H9 (cell line): ENCODE results near the gene ANKMY2. TPM values are rescaled to one million over a fixed set of nuclear protein-coding genes. Genes with fewer than 3 reads are reported as not detected.

Source experiments
- DNase-seq: peaks from one replicate; pipeline ENCODE4 v3.0.0-alpha.2; 2017
- H2AFZ ChIP-seq: one replicate; pipeline ENCODE4 v1.6.1; 2013; ENCODE audit warnings: mild to moderate bottlenecking, low read length, control low read depth, moderate library complexity
- H2AK5ac ChIP-seq: 2 replicates; pipeline ENCODE4 v1.6.1; 2013; ENCODE audit warnings: low read length, control low read depth, mixed read lengths; ENCODE audit not compliant: insufficient read length
- H2BK120ac ChIP-seq: one replicate; pipeline ENCODE4 v1.6.1; 2013; ENCODE audit warnings: low read depth, mild to moderate bottlenecking, low read length, control low read depth, inconsistent platforms; ENCODE audit not compliant: poor library complexity, severe bottlenecking
- H2BK12ac ChIP-seq: 2 replicates; pipeline ENCODE4 v1.6.1; 2013; ENCODE audit warnings: low read length, control low read depth, mixed read lengths, low read depth; ENCODE audit not compliant: insufficient read length
- H2BK15ac ChIP-seq: 2 replicates; pipeline ENCODE4 v1.6.1; 2013; ENCODE audit warnings: low read depth, low read length, control low read depth
- H2BK20ac ChIP-seq: one replicate; pipeline ENCODE4 v1.6.1; 2013; ENCODE audit warnings: low read depth, mild to moderate bottlenecking, low read length, control low read depth, inconsistent platforms; ENCODE audit not compliant: poor library complexity, severe bottlenecking
- H2BK5ac ChIP-seq: 2 replicates; pipeline ENCODE4 v1.6.1; 2013; ENCODE audit warnings: low read length, control low read depth, mixed read lengths; ENCODE audit not compliant: insufficient read length
- H3K14ac ChIP-seq: 2 replicates; pipeline ENCODE4 v1.6.1; 2013; ENCODE audit warnings: low read length, control low read depth; ENCODE audit not compliant: insufficient read depth
- H3K18ac ChIP-seq: 2 replicates; pipeline ENCODE4 v1.6.1; 2013; ENCODE audit warnings: low read depth, mild to moderate bottlenecking, mixed read lengths, low read length, control low read depth; ENCODE audit not compliant: insufficient read length
- H3K23ac ChIP-seq: 2 replicates; pipeline ENCODE4 v1.6.1; 2013; ENCODE audit warnings: low read length, control low read depth, mixed read lengths, low read depth; ENCODE audit not compliant: insufficient read length
- H3K23me2 ChIP-seq: 2 replicates; pipeline ENCODE4 v1.6.1; 2013; ENCODE audit warnings: low read depth, mild to moderate bottlenecking, mixed read lengths, low read length, control low read depth; ENCODE audit not compliant: insufficient read length, poor library complexity, severe bottlenecking
- H3K27ac ChIP-seq: 2 replicates; pipeline ENCODE4 v1.5.1; 2013; ENCODE audit warnings: low read length, control low read depth, mixed read lengths, low read depth; ENCODE audit not compliant: insufficient read length
- H3K27me3 ChIP-seq: 2 replicates; pipeline ENCODE4 v1.6.1; 2013; ENCODE audit warnings: low read length, control low read depth, inconsistent platforms; ENCODE audit not compliant: insufficient read depth
- H3K4ac ChIP-seq: 2 replicates; pipeline ENCODE4 v1.6.1; 2013; ENCODE audit warnings: low read depth, mild to moderate bottlenecking, control low read depth, inconsistent platforms, low read length, moderate library complexity
- H3K4me1 ChIP-seq: 2 replicates; pipeline ENCODE4 v1.6.1; 2013; ENCODE audit warnings: low read length, control low read depth, inconsistent platforms; ENCODE audit not compliant: insufficient read depth
- H3K4me2 ChIP-seq: 2 replicates; pipeline ENCODE4 v1.6.1; 2013; ENCODE audit warnings: low read length, control low read depth, mixed read lengths; ENCODE audit not compliant: insufficient read length, insufficient read depth
- H3K56ac ChIP-seq: 2 replicates; pipeline ENCODE4 v1.6.1; 2013; ENCODE audit warnings: low read depth, mild to moderate bottlenecking, mixed read lengths, low read length, control low read depth; ENCODE audit not compliant: insufficient read length
- H3K79me1 ChIP-seq: 2 replicates; pipeline ENCODE4 v1.6.1; 2013; ENCODE audit warnings: low read depth, mild to moderate bottlenecking, moderate library complexity, low read length, control low read depth, inconsistent platforms; ENCODE audit not compliant: insufficient read depth, poor library complexity, severe bottlenecking
- H3K79me2 ChIP-seq: 2 replicates; pipeline ENCODE4 v1.6.1; 2013; ENCODE audit warnings: low read length, control low read depth, inconsistent platforms; ENCODE audit not compliant: insufficient read depth
- H3K9ac ChIP-seq: 2 replicates; pipeline ENCODE4 v1.6.1; 2013; ENCODE audit warnings: low read length, control low read depth, mixed read lengths; ENCODE audit not compliant: insufficient read length; ENCODE audit errors: extremely low read depth
- H3K9me3 ChIP-seq: one replicate; pipeline ENCODE4 v1.6.1; 2013; ENCODE audit warnings: low read depth, low read length, inconsistent platforms; ENCODE audit not compliant: control insufficient read depth
- H3T11ph ChIP-seq: one replicate; pipeline ENCODE4 v1.6.1; 2013; ENCODE audit warnings: mild to moderate bottlenecking, low read length, control low read depth, inconsistent platforms
- H4K20me1 ChIP-seq: one replicate; pipeline ENCODE4 v1.6.1; 2013; ENCODE audit not compliant: control insufficient read depth, insufficient read length, insufficient read depth
- H4K5ac ChIP-seq: 2 replicates; pipeline ENCODE4 v1.6.1; 2013; ENCODE audit warnings: low read depth, mild to moderate bottlenecking, mixed read lengths, low read length, control low read depth; ENCODE audit not compliant: insufficient read length
- H4K8ac ChIP-seq: replicated peaks from 2 replicates; pipeline ENCODE4 v1.6.1; 2013; ENCODE audit warnings: low read length, control low read depth, mixed read lengths, low read depth; ENCODE audit not compliant: insufficient read length
- H4K91ac ChIP-seq: 2 replicates; pipeline ENCODE4 v1.6.1; 2013; ENCODE audit warnings: low read depth, mild to moderate bottlenecking, moderate library complexity, mixed read lengths, low read length, control low read depth; ENCODE audit not compliant: insufficient read length
- H3K27ac Mint-ChIP-seq, 3 experiments: 2 replicates in 2 of 3; 3 replicates in 1 of 3; pipeline ENCODE4 v1.8.0; 2020 to 2021; ENCODE audit warnings: mixed read lengths in 3 of 3, mild to moderate bottlenecking in 1 of 3, moderate library complexity in 1 of 3
- H3K27me3 Mint-ChIP-seq: 2 replicates; pipeline ENCODE4 v1.8.0; 2021; ENCODE audit warnings: low read depth, mild to moderate bottlenecking, moderate library complexity, mixed read lengths
- H3K36me3 Mint-ChIP-seq, 3 experiments: 2 replicates in 2 of 3; 3 replicates in 1 of 3; pipeline ENCODE4 v1.8.0; 2020 to 2021; ENCODE audit warnings: low read depth in 3 of 3, mixed read lengths in 3 of 3; ENCODE audit not compliant: insufficient read depth in 1 of 3
- H3K4me1 Mint-ChIP-seq, 2 experiments: 2 replicates each; pipeline ENCODE4 v1.8.0; 2020; ENCODE audit warnings: mixed read lengths in 2 of 2
- H3K4me3 Mint-ChIP-seq, 2 experiments: 2 replicates in 1 of 2; 3 replicates in 1 of 2; pipeline ENCODE4 v1.8.0; 2020 to 2021; ENCODE audit warnings: mild to moderate bottlenecking in 2 of 2, mixed read lengths in 2 of 2, moderate library complexity in 1 of 2
- H3K9me3 Mint-ChIP-seq, 2 experiments: 2 replicates in 1 of 2; 3 replicates in 1 of 2; pipeline ENCODE4 v1.8.0; 2020; ENCODE audit warnings: mild to moderate bottlenecking in 2 of 2, mixed read lengths in 2 of 2, moderate library complexity in 1 of 2
- CTCF ChIP-seq: fragments of 200-600 bp; sonication (generic); conservative IDR thresholded peaks from 3 replicates; pipeline ENCODE4 v1.8.0; 2021; ENCODE audit warnings: antibody characterized with exemption, mild to moderate bottlenecking
- WGBS: extraction: QIAGEN DNeasy Blood & Tissue Kit; methylation state at CpG from one replicate; pipeline ENCODE4 v1.1.7; 2013; ENCODE audit warnings: missing lambda C conversion rate, low lambda C conversion rate, mixed read lengths; ENCODE audit not compliant: insufficient read length; ENCODE audit errors: extremely low coverage; 5-methylcytosine and 5-hydroxymethylcytosine counted together
- total RNA-seq: library from RNA; stranded (reverse); gene quantifications from 2 replicates; pipeline ENCODE4 v1.2.1, GENCODE V29; 2021

ANKMY2 gene
- total RNA-seq, 1 experiment from 2014 or later = 12.7 TPM

- H4K20me1 ChIP-seq = no peaks in the 10 kb centered on the region
- H2BK5ac ChIP-seq = no peak overlapping the region
- H3T11ph ChIP-seq = no peak overlapping the region
- H3K23me2 ChIP-seq = no peaks in the 10 kb centered on the region
- H3K4me3 Mint-ChIP-seq = no peak overlapping the region
- no peaks in the 10 kb centered on the region for H3K9me3 ChIP-seq
- H3K79me1 ChIP-seq = no peaks in the 10 kb centered on the region
- H3K56ac ChIP-seq = no peak overlapping the region
- no peak overlapping the region for H3K18ac ChIP-seq
- H4K91ac ChIP-seq = no peak overlapping the region
- no peak overlapping the region for H4K5ac ChIP-seq
- H3K27me3 Mint-ChIP-seq = no peaks in the 10 kb centered on the region
- no peak overlapping the region for H3K27ac Mint-ChIP-seq
- H3K27ac ChIP-seq = no peak overlapping the region
- no peak overlapping the region for H4K8ac ChIP-seq
- no peaks in the 10 kb centered on the region for H3K79me2 ChIP-seq
- no CpG with 5 or more reads among the region's 1 CpG for WGBS
- no peaks in the 10 kb centered on the region for H3K9me3 Mint-ChIP-seq
- H3K36me3 Mint-ChIP-seq = no peaks in the 10 kb centered on the region
- H3K14ac ChIP-seq = no peak overlapping the region
- no peak overlapping the region for H2BK15ac ChIP-seq
- no peak overlapping the region for H3K23ac ChIP-seq
- no peak overlapping the region for H2BK20ac ChIP-seq
- no peaks in the 10 kb centered on the region for H3K4me1 ChIP-seq
- no peak overlapping the region for H3K4me2 ChIP-seq
- DNase-seq = no peak
- no peak overlapping the region for H2BK120ac ChIP-seq
- no peak overlapping the region for H3K4ac ChIP-seq
- peaks cover 13 to 16% of the 10 kb centered on the region in 2 experiments for H3K4me1 Mint-ChIP-seq
- no peak overlapping the region for H2AFZ ChIP-seq
- no peak overlapping the region for H2BK12ac ChIP-seq
- no peak overlapping the region for H3K9ac ChIP-seq
- no peak overlapping the region for H2AK5ac ChIP-seq
- TF ChIP-seq CTCF = no peak
- no peaks in the 10 kb centered on the region for H3K27me3 ChIP-seq
These were observed 50.9 kb downstream of the ANKMY2 start for GRCh38 chr7:16594676-16595075.
